NCI-H526 treated with DMSO at 0.1 percent for 48 hours (cell line): ENCODE data around the gene SLC25A13.

Experiments
- DNase-seq: peaks from one replicate; lab custom pipeline; 2025; lab: John Stamatoyannopoulos, UW

Gene SLC25A13

DNA sequence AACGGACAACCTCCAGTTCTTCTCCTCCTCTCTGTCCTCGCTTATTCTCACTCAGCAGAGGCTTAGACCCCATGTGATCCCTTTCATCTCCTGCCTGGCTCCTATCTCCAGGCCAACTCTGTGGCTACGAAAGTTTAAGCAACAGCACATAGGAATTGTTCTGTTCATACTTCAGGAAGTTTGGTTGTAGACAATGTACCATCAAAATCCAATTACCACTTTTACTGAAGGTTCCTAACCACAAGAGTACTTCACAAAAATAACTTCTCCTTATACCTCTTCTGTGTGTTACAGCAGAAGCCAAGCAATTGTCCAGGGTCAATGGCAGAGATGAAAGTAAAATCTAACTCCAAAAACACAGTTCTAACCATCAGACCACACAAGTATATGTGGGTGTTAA lies 80.0 kb downstream of the SLC25A13 start:
- no peak for DNase-seq

DNA sequence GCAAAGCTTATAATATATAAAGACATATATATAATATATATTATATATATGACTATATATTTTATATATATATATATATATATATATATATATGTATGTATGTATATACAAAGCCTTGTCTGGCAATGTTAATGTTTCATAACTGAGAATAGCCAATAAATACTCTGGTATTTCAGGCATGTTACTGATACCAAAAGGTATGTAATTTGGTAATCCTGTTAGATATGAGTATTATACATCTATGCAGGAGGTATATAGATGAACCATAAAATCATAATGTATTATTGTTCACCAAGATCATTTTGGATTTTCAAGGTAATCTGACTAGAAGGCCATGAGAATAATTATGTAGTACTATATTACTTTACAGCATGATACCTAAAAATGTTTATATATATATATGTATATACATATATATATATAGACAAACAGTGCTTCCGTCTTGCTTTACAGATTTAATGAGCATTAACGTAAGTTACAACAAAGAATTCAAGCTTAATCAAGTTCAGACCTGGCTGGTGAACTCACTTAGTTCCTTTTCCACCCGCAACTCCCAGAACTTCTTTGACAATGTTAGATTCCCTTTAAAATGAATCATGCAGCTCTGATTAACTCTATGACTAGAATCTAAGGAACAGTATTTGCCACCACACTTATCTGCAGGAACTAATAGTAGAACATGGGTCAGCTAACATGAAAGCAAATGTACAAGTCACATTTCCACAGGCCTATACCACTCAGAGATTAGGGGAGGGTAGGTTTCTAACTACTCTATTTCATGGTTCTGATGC lies 82.7 kb downstream of the SLC25A13 start:
- no peak for DNase-seq

DNA sequence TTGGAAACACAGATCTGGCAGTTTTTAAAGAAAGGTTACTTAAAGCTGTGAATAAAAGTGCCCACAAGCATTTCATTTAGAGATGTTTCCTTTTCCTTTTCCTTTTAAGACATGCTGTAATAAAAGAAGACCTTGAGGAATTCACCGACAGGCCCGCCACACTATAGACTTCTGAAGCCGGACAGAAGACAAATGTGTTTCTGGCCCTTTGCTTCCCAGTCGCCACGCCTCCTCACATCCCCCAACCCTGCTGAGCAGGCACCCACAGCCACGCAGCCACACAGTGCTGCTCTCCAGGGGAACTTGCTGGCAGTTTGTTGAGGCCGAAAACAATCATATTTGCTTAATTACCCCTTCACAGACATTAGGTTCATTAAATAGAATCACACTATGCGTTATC lies 83.4 kb downstream of the SLC25A13 start:
- no peak for DNase-seq

DNA sequence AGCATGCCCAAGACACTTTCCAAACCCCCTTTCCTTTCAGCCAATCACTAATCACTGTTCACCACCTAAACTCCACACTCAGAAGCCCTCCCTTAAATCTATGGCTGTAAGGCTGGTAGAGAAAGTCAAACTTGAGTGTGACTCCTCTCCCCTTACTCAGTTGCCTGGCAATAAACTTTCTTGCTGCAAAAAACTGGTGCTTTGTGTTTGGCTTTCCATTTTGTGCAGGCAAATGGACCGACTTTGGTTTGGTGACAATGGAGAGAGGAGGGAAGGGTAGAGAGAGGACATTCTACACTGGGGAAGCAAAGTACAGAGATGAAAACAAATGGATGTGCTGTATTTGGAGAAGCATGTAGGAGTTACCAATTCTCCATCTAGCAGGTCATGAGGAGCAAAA lies 84.9 kb downstream of the SLC25A13 start:
- DNase-seq, result no peak

DNA sequence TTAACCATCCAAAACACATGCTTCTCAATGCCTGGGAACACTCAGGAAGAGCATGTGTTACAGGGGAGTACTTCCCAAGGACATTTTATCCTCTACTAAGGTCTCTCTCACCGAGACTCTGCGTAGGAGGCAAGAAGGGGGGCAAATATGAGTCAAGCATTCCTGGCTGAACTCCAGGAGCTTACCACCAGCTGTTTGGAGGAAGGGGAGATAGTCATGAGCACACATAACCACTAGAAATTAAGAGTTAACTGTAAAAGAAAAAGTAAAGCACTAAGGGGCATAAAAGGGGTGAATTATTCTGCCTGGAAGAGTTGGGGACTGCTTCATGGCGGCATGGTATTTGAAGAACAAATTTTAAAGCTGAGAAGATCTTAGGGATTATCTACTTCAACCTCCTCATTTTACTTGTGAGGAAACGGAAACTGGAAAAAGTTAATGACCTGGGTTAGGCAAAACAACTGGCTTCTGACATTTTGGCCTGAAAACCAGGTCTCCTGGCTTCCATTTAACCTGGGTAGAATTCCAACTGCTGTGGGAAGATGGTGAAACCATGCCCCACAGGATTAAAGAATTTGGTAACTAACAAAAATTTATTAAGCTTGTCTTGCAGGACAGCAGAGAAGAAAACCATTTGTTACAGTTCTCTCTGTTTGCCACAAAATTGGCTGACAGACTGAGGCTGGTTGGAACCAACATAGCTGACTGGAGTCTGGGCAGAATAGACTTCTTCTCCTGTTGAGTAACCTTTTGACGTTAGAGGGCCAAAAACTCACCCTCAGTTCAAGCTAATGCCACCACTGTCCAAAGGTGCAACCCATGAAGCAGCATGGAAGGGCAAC lies 85.5 kb downstream of the SLC25A13 start:
- no peak for DNase-seq

DNA sequence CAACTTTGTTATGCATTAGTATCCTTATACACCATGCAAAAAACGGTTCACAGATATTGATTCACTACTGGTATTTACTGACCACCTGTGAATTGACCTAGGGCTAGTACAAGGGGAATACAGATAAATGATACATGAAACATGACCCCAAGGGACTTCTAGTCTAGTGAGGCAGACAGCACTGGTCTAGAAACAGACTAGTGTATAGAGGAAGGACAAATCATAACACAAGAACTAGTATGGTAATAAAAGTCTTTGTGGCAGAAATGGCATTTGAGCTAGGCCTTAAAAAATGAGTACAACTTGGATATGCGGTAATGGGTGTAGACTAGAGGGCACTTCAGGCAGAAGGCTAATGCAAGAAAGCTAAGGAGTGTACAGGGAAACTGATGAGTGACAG lies 86.6 kb downstream of the SLC25A13 start:
- DNase-seq, result no peak

DNA sequence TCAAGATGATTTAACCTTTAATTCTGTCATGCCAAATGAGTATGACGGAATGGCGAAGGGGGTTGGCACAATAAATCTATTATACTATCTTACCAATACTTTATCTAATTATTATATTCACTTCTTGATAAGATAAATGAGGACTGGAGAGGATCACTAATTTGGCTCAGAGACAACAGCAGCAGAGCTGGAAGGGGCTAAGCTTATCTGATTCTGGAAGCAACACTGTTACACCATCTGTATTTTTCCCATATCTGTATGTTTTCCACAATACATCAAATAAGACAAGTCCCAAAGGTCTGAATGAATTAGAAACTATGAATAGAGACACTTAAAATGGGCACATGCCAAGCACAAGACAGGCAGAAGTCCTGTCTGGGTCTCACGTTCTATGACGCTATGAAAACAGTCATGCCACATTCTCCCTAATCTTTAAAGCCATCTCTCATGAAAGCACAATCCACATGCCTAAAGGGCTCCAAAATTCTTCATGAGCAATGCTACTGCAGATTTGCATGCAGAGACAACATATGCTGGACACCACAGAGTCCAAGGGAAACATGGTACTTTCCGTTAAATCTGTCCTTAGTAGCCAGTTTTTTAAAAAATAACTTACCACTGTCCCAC lies 88.3 kb downstream of the SLC25A13 start:
- no peak for DNase-seq

DNA sequence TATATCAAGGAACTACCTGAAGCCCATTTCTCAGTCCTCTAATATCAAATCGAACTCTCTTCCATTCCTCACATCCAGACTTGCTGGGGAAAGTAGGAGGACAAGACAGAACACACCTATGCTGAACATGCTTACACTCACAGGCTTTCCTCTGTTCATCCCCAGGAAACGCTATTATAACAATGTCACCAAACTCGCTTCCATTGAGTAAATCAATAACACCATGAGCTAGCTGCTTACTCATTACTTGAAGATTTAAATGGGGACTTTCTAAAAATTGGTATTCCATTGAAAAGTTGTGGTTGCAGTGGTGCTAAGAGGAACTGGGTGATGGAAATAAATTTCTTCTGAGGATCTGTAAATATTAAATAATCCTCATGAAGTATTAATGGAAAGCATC lies 88.8 kb downstream of the SLC25A13 start:
- no peak for DNase-seq

DNA sequence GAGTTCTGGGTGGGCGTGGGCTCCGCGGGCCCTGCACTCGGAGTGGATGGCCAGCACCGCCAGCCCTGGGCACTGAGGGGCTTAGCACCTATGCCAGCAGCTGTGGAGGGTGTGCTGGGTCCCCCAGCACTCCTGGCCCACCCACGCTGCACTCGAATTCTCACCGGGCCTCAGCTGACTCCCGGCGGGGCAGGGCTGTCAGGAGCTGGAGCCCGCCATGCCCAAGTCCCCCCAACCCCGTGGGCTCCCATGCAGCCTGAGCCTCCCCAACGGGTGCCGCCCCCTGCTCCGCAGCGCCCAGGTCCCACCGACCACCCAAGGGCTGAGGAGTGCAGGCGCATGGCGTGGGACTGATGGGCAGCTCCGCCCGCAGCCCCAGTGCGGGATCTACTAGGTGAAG lies 93.1 kb downstream of the SLC25A13 start:
- DNase-seq, result no peak

DNA sequence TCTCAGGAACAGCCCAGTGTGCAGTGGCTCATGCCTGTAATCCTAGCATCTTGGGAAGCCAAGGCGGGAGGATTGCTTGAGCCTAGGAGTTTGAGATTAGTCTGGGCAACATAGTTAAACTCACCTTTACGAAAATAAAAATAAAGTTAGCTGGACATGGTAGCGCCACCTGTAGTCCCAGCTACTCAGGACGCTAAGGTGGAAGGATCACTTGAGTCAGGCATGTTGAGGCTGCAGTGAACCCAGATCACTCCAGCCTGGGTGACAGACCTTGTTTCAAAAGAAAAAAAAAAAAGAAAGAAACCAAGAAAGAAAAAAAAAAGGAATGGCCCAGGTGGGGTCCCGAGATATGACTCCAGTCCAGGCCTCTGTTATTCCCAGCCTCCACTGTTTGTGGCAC lies 96.6 kb downstream of the SLC25A13 start:
- no peak for DNase-seq

DNA sequence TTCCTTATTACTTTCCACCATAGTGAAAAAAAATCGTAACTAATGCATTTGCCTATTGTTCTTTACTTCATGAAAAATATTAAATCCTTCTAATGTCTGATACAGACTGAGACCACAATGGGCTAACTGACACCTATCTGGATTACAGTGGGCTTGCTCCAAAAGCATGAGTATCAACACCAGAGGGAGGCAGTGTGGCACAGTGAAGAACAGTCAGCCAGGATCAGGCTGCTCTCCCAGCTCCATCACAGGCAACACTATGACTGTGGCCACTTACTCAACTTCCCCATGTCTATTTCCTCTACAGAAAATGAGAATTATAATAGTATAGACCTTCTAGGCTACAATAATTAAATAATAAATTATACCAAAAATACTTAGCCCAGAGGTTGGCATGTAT lies 97.2 kb downstream of the SLC25A13 start:
- peak; percentile 11 for DNase-seq

DNA sequence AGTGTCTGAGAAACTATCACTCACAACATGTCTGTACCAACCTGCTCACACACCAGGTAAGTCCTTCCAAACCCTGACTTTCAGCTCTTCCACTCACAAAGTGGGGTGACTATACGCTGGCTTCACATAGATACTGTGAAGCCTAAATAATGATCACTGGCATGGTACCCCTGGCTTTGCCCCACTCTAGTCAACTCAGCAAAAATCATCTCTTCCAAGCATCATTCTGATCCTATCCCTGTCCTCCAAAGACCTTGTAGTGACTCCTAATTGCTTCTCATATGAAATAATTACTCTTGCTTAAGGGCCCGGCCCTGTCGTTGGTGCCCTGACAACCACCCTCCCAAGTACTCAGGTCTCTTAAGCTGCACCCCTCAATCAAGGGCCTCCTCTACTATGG lies 97.8 kb downstream of the SLC25A13 start:
- no peak for DNase-seq

DNA sequence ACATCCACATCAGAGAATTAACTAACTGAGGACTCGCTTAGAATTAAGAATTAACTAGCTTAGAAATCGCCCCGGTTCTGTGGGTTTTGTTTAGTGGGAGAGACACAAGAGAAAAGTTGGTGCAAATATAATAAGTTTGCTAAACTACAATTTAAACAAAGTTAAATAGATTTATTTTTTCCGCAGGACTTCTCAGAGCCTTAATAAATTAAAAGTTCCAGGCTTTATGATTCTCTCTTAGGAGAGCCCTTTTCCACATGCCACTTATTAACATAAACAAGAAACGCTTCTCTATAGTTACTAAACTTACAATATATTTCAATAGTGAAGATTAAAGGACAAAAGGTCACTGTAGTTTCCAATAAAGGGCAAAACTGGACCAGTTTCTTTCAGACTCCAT lies 100.0 kb downstream of the SLC25A13 start:
- no peak for DNase-seq

DNA sequence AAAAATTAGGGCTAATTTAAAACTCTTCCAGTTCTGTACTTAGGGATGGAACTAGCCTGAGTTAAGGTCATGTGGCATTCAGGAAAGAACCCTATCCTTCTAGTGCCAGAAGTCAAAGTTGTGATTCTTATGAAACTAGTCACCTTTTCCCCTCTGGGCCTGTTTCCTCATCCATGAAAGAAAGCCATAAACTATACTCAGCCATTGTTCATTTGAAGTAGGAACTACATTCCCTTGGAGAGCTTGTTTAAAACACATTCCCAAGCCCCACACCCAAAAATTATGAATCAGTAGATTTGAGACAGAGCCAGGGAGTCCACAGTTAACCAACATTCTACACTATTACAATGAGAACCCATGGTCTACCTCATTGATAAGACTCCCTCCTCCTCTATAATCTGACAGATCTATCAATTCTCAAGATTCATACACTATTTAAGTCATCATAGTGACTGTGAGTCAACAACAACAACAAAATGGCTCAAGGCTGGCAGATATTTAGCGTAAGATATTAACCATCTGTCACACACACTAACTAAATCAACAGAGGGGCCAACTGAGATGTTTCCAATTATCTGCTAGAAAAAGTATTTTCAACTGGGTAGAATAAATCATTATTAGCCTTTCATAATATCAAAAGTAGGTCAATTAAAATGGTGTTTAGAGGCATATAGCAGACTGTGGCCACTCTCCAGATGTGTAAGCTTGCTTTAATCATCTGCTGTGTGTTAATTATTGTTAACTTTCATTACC lies 102.3 kb downstream of the SLC25A13 start:
- no peak for DNase-seq

DNA sequence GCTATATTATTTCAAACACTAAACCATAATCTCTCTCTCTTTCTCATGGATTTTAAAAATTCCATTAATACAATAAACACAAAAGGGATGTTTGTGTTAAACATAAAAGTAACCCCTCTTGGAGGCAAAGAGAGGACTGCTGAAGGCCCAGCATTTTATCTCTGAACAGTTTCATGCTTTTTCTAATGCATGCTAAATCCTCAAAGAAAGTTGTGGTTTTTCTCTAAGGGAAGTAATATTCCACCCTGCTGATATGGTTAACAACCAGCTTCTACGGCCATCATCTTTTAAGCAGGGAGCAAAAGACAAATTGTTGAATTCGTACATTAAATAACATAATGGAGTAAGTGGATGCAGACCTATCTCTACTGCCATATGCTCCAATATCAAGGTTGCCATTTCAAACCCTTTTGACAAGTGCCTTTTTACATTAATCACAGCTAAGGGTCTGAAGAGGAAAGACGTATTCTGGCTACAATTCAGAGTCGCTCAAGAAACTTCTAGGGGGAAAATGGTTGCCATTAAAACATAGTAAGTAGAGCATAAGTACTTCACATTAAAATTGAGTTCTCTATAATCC lies 103.1 kb downstream of the SLC25A13 start:
- DNase-seq, result no peak

DNA sequence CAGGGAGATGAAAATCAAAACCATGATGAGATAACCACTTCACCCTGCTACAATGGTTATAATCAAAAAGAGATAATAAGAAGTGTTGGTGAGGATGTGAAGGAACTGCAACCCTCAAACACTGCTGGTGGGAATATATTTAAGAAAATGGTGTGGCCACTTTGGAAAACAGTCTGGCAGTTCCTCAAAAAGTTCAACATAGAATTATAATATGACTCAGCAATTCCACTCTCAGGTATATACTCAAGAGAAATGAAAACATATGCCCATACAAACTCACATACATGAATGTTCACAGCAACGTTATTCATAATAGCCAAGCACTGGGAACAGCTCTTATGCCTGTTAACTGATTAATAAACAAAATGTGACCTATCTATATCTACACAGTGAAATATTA lies 104.8 kb downstream of the SLC25A13 start:
- DNase-seq, result no peak

DNA sequence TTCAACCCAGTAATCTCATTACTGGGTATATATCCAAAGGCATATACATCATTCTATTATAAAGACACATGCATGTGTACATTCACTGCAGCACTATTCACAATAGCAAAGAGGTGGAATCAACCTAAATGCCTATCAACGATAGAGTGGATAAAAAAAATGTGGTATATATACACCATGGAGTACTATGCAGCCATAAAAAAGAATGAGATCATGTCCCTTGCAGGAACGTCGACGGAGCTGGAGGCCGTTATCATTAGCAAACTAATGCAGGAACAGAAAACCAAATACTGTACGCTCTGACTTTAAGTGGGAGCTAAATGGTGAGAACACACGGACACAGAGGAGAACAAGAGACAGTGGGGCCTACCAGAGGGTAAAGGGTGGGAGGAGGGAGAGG lies 105.5 kb downstream of the SLC25A13 start:
- no peak for DNase-seq

DNA sequence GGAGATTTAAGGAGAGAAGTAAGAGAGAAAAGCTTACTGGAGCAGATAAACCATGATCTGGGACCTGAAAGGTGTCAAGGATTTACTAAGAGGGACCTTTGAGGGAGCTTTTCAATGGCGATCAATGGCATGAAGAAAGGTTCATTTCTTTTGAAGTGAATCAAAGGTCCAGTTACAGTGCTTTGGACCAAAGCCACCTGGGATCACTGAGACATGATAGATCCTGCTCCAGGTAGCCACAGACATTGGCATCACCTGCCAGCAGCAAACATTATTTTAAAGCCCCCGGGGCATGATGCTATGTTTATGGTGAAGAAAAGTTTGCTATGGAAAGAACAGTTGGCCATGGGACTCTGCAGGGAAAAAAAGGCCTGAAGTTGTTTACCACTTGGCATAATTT lies 109.4 kb downstream of the SLC25A13 start:
- no peak for DNase-seq

DNA sequence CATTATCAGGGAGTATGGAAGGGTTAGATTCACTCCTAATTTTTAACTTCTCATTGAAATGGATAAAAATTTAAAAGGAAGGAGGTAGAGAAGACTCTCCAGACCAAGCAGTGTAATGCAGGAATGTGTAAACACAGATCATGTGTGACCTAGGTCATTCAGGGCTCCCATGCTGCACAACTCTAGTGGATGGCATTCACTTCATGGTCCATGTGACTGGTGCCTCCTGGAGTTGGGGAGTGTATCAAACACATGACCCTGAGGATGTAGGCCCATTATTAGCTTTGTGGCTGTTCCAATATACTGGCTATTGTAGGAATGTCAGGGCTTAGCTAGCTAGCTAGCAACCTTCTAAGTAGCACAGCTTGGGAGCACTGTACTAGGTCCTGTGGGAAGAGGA lies 109.9 kb downstream of the SLC25A13 start:
- DNase-seq, result no peak

DNA sequence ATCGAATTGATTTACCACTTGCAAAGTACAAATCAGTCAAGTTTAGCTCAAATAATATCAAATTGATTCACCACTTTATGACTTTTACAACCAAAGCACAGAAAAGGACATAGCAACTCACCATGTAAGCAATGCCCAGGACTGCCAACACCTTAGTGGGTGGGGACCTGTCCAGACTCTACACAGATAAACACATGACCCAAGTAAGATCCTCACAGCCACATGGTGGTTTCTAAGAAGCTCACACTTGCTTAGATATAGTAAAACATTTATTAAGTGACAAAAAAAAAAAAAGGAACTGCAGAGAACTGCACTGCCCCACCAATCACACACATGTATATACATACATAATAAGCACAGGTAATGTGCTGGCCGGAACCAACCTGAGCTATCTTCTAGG lies 116.2 kb downstream of the SLC25A13 start:
- no peak for DNase-seq

DNA sequence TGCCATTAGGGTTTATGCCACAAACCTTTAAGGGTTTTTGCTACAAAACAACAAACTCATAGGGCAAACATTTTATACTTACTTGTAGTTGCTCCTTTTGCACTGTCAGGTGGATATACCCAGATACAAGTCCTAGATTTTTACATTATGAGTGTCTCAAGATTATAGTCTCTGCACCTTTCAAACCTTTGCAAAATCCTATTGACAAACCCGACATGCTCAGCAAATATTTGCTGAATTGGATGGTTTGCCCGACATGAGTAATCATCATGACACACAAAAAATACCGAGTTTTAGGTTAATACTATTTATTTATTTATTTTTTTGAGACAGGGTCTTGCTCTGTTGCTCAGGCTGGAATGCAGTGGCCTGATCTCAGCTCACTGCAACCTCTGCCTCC lies 117.3 kb downstream of the SLC25A13 start:
- DNase-seq, result no peak

DNA sequence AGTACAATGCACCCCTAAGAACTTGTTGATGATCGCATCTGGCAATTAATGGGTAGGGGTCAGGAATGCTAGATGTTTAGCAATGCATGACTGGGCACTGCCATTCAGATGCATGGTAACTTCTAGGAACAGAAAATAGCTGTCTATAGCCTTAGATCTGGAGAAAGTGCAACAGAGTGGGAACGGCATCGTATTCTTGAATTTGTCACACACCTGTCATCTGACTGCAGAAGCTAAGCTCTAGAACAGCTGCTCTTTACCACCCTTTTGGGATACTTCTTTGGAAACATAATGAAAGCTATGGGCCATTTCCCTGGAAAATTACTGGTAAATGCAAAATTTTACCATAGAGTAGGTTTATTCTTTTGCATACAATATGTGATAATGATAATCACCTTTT lies 118.1 kb downstream of the SLC25A13 start:
- no peak for DNase-seq
